ENCODE measurements around the gene LIN9.

The LIN9 gene

GRCh38 chr1:226233806-226234205, 75.2 kb downstream of the LIN9 start:
- TF ChIP-seq CTCF (conservative IDR thresholded peaks at IDR 0.05; ENCODE audit: control insufficient read depth, insufficient read depth, low read depth, low read length) = no peak
- DNase-seq (ENCODE audit: low read depth) = no peak
- H3K4me3 ChIP-seq (ENCODE audit: control insufficient read depth, low read depth, low read length) = no peak overlapping the region

DNA sequence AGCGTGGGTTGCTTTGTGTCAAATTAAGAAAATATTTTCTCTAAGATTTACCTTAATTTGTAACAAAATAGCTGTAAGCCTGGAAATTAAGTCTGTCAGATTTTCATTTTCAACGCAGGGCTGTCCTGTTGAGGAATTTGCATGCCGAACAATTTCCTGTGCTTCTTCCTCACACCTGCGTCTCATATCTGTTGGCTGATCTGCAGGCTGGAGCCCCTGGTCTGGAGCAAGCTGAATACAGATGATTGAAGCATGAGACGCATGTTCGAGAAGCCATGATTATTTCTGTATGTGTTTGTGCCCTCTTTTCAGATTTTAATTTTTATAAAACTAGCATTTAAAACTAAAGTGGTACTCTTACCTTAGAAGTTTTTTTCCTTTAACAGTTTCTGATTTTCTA, 75.7 kb downstream of the LIN9 start:
- no peak for TF ChIP-seq CTCF (conservative IDR thresholded peaks at IDR 0.05; ENCODE audit: control insufficient read depth, insufficient read depth, low read depth, low read length)
- DNase-seq (ENCODE audit: low read depth) = no peak
- no peak overlapping the region for H3K4me3 ChIP-seq (ENCODE audit: control insufficient read depth, low read depth, low read length)

GRCh38 chr1:226226601-226227000, 82.4 kb downstream of the LIN9 start:
- no peak overlapping the region for H3K4me3 ChIP-seq (ENCODE audit: control insufficient read depth, low read depth, low read length)
- DNase-seq (ENCODE audit: low read depth) = no peak

DNA sequence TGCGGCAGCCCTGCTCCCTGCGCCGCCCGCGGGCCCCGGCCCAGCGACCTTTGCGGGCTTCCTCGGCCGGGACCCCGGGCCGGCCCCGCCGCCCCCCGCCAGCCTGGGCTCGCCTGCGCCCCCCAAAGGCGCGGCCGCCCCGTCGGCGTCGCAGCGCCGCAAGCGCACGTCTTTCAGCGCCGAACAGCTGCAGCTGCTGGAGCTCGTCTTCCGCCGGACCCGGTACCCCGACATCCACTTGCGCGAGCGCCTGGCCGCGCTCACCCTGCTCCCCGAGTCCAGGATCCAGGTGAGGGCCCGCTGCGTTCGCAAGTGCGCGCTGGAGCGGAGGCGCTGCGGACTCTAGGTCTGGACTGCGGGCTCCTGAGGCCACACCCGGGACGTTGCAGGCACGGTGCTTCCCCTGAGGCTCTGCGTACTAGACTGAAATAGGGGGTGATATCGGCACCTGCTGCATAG, 85.1 kb downstream of the LIN9 start:
- H3K4me3 ChIP-seq (ENCODE audit: control insufficient read depth, low read depth, low read length) = peak overlapping the region; percentile 25
- no peak for TF ChIP-seq CTCF (conservative IDR thresholded peaks at IDR 0.05; ENCODE audit: control insufficient read depth, insufficient read depth, low read depth, low read length)
- DNase-seq (ENCODE audit: low read depth) = no peak

More at GRCh38 chr1:226226601-226227000, 82.4 kb downstream of the LIN9 start:
- TF ChIP-seq CTCF (conservative IDR thresholded peaks at IDR 0.05; ENCODE audit: control insufficient read depth, insufficient read depth, low read depth, low read length) = no peak

GRCh38 chr1:226223157-226223785, 85.7 kb downstream of the LIN9 start, which contains the start of gene MIXL1:
Gene MIXL1 (plus strand): TSS chr1:226223664. CDS start chr1:226223682, 18 bp downstream.
- DNase-seq (ENCODE audit: low read depth) = no peak
- H3K4me3 ChIP-seq (ENCODE audit: control insufficient read depth, low read depth, low read length) = peak within 1 kb of the TSS; percentile 26
- no peak for TF ChIP-seq CTCF (conservative IDR thresholded peaks at IDR 0.05; ENCODE audit: control insufficient read depth, insufficient read depth, low read depth, low read length)

- TF ChIP-seq CTCF (conservative IDR thresholded peaks at IDR 0.05; ENCODE audit: control insufficient read depth, insufficient read depth, low read depth, low read length) = no peak
- H3K4me3 ChIP-seq (ENCODE audit: control insufficient read depth, low read depth, low read length) = no peak overlapping the region
- no peak for DNase-seq (ENCODE audit: low read depth)
Measured at GRCh38 chr1:226222686-226223085, 86.3 kb downstream of the LIN9 start.

All from fibroblast of mammary gland (primary cell).